ENCODE results near the gene PATZ1. TPM values are rescaled to one million over a fixed set of nuclear protein-coding genes. Genes with fewer than 3 reads are reported as not detected.

The PATZ1 gene
- total and polyA plus RNA-seq, 2 donors (not counting 3 experiments of a cell fraction or from before 2014, with no cell fraction given) = 19.7 to 23.7 TPM

GRCh38 chr22:31276426-31277167 lies 69.5 kb downstream of the PATZ1 start:
- H3K27ac ChIP-seq (ENCODE audit: insufficient read depth, low read depth, low read length) = no peak overlapping the region
- H3K4me1 ChIP-seq (ENCODE audit: control insufficient read depth, extremely low read depth, insufficient read depth, low read length) = no peaks in the 10 kb centered on the region
- DNase-seq (ENCODE audit: low read depth, low spot score) (no peak), FAIRE-seq (no peak)
- peaks cover 24 to 54% of the 10 kb centered on the region in 2 experiments for H3K36me3 ChIP-seq (ENCODE audit: control insufficient read depth in 2 of 2, extremely low read depth in 1 of 2, insufficient read depth in 2 of 2, low read length in 2 of 2)
- H3K9me1 ChIP-seq (replicated peaks; ENCODE audit: control insufficient read depth, extremely low read depth, insufficient read depth, low read length) = no peaks in the 10 kb centered on the region
- no TSS peak for BruUV-seq (replicated peaks)
- intact Hi-C loops (cut with micrococcal nuclease) = no loop called here
- H4K20me1 ChIP-seq (replicated peaks; ENCODE audit: control insufficient read depth, extremely low read depth, insufficient read depth, low read length) = no peaks in the 10 kb centered on the region
- no peak overlapping the region for H3K9ac ChIP-seq (replicated peaks; ENCODE audit: extremely low read depth, insufficient read depth, low read length)
- H3K4me2 ChIP-seq (ENCODE audit: insufficient read depth, low read length) = no peak overlapping the region
- H3K4me3 ChIP-seq (replicated peaks in 1 of 3; ENCODE audit: insufficient read depth in 1 of 3, low read depth in 1 of 3, low read length in 3 of 3) = no peak overlapping the region
- dilution Hi-C loops (cut with MboI; ENCODE audit: extremely low pct_ligation_motif_present, low sequenced_read_pairs) = no loop called here
- POLR2A ChIA-PET = no interaction called here
- no peak for TF ChIP-seq POLR2AphosphoS5 (IDR thresholded peaks at IDR 0.05; ENCODE audit: insufficient read depth, low read depth, low read length)
- TF ChIP-seq JUN (IDR thresholded peaks at IDR 0.05; ENCODE audit: borderline replicate concordance, insufficient read depth, insufficient read length, low read depth) = no peak
- no peak for TF ChIP-seq GATA2 (IDR thresholded peaks at IDR 0.05; ENCODE audit: insufficient read depth, insufficient read length, low read depth, low read length)
- no peak for TF ChIP-seq POLR2A (IDR thresholded peaks at IDR 0.05; ENCODE audit: low read depth, low read length)
- no peak for TF ChIP-seq EZH2 (IDR thresholded peaks at IDR 0.05; ENCODE audit: borderline replicate concordance, low read depth, low read length, severe bottlenecking)
- no peak for TF ChIP-seq FOS (IDR thresholded peaks at IDR 0.05; ENCODE audit: borderline replicate concordance, insufficient read depth, low read length)
- TF ChIP-seq MYC (IDR thresholded peaks at IDR 0.05; ENCODE audit: low read depth, low read length) = no peak
- TF ChIP-seq MAX (IDR thresholded peaks at IDR 0.05; ENCODE audit: insufficient read depth, insufficient read length) = no peak
- no peak for TF ChIP-seq CTCF (IDR thresholded peaks at IDR 0.05; ENCODE audit: extremely low read depth in 1 of 2, insufficient read depth in 1 of 2, low read depth in 1 of 2, low read length in 2 of 2)
- no peaks in the 10 kb centered on the region for H3K9me3 ChIP-seq (replicated peaks; ENCODE audit: control insufficient read depth, insufficient read depth, low read length)
- CTCF ChIA-PET = interaction anchor here (1.0 to 7.9 kb wide), 3 partner anchors 8 to 31 kb away, joined by 3 to 169 read pairs (median 3); no protein-coding TSS in a partner anchor
- no peak overlapping the region for H2AFZ ChIP-seq (ENCODE audit: low read depth, low read length)
- H3K79me2 ChIP-seq (ENCODE audit: control insufficient read depth, insufficient read depth, low read length) = no peaks in the 10 kb centered on the region
- H3K27me3 ChIP-seq (ENCODE audit: control insufficient read depth in 2 of 2, insufficient read depth in 2 of 2, low read length in 2 of 2) = no peaks in the 10 kb centered on the region

Small RNAs within 50 kb of the gene (small RNA-seq; reads per million reads assigned to genes)
- gene RNA5SP496 (ENCODE audit: insufficient read depth, insufficient read length, low read depth, low replicate concordance) (not detected), gene RNU6-338P (ENCODE audit: insufficient read depth, insufficient read length, low read depth, low replicate concordance) (not detected)

Other genes with a start within 250 kb of the PATZ1 start
- gene SELENOM, start 238.8 kb downstream of the PATZ1 start, total RNA-seq = 29.6 TPM in 2 replicates
- 87.1 and 132 TPM in 2 replicates for gene SELENOM, start 238.8 kb downstream of the PATZ1 start, polyA plus RNA-seq
- 0.49 and 0.65 TPM in 2 replicates for gene INPP5J, start 223.4 kb downstream of the PATZ1 start, total RNA-seq
- 0.43 and 0.59 TPM in 2 replicates for gene INPP5J, start 223.4 kb downstream of the PATZ1 start, polyA plus RNA-seq
- 0.75 and 1.0 TPM in 2 replicates for gene PLA2G3, start 205.8 kb downstream of the PATZ1 start, total RNA-seq
- 0.84 and 0.91 TPM in 2 replicates for gene PLA2G3, start 205.8 kb downstream of the PATZ1 start, polyA plus RNA-seq
- gene RNF185, start 186.2 kb downstream of the PATZ1 start, total RNA-seq = 28.5 and 29.7 TPM in 2 replicates
- 30.5 and 35.4 TPM in 2 replicates for gene RNF185, start 186.2 kb downstream of the PATZ1 start, polyA plus RNA-seq
- gene LIMK2, start 134.0 kb downstream of the PATZ1 start, total RNA-seq = 71.7 and 76.7 TPM in 2 replicates
- 19.4 and 23.2 TPM in 2 replicates for gene LIMK2, start 134.0 kb downstream of the PATZ1 start, polyA plus RNA-seq
- gene PIK3IP1, start 53.9 kb downstream of the PATZ1 start, total RNA-seq = 7.7 and 8.4 TPM in 2 replicates
- gene PIK3IP1, start 53.9 kb downstream of the PATZ1 start, polyA plus RNA-seq = 11.1 and 13.2 TPM in 2 replicates
- 51.6 and 65.1 TPM in 2 replicates for gene DRG1, start 53.3 kb upstream of the PATZ1 start, total RNA-seq
- gene DRG1, start 53.3 kb upstream of the PATZ1 start, polyA plus RNA-seq = 30.6 and 37.7 TPM in 2 replicates
- gene EIF4ENIF1, start 143.5 kb upstream of the PATZ1 start, total RNA-seq = 36.6 and 38.7 TPM in 2 replicates
- gene EIF4ENIF1, start 143.5 kb upstream of the PATZ1 start, polyA plus RNA-seq = 22.4 and 22.8 TPM in 2 replicates
- 38.3 and 46.4 TPM in 2 replicates for gene SFI1, start 150.2 kb upstream of the PATZ1 start, total RNA-seq
- gene SFI1, start 150.2 kb upstream of the PATZ1 start, polyA plus RNA-seq = 12.5 and 14.2 TPM in 2 replicates